B cell (primary cell): ENCODE results near the gene PRAME. TPM values are rescaled to one million over a fixed set of nuclear protein-coding genes. Genes with fewer than 3 reads are reported as not detected.
"Not testable (repeated sequence)": the region's sequence is repeated elsewhere in the genome, so short reads cannot be mapped to it uniquely, and the experiment has no call there.

Experiments used
- ATAC-seq: fragments of 200-7000 bp; cut with Tn5 transposase; one replicate; pipeline ENCODE4 v1.10.0; 2021; ENCODE audit warnings: low read depth, mild to moderate bottlenecking, moderate number of reproducible peaks, moderate library complexity
- CTCF ChIA-PET: fragments of 350-600 bp; sonication (Branson Sonifier 250); formaldehyde crosslinking; loops from one replicate; lab custom pipeline; 2021; ENCODE audit warnings: antibody characterized with exemption, inconsistent platforms; lab: Charles Lee
- POLR2A ChIA-PET: fragments of 350-600 bp; sonication (Branson Sonifier 250); formaldehyde crosslinking; loops from one replicate; lab custom pipeline; 2021; ENCODE audit warnings: antibody characterized with exemption; lab: Charles Lee
- DNase-seq: peaks from one replicate; pipeline ENCODE4 v3.0.0; 2013
- H2AFZ ChIP-seq: 2 replicates; pipeline ENCODE4 v1.6.1; 2012; ENCODE audit warnings: mild to moderate bottlenecking, low read depth, low read length; ENCODE audit not compliant: insufficient read depth, poor library complexity, severe bottlenecking
- H3K27ac ChIP-seq, 2 donors: 1 replicate in 1 of 2; 2 replicates in 1 of 2; pipeline ENCODE4 v1.5.1; 2012 to 2013; ENCODE audit warnings: low read length in 2 of 2, mild to moderate bottlenecking in 2 of 2, moderate library complexity in 1 of 2
- H3K27me3 ChIP-seq, 4 experiments: fragments of 200-600 bp in 1 of 4; sonication (generic) in 1 of 4; replicated peaks in 1 of 4; 1 replicate in 2 of 4; 2 replicates in 2 of 4; pipeline versions ENCODE4 v1.6.1 to v1.7.0; 2013 to 2016; ENCODE audit warnings: low read length in 3 of 4, mild to moderate bottlenecking in 2 of 4, mixed read lengths in 1 of 4, moderate library complexity in 1 of 4; ENCODE audit not compliant: insufficient read depth in 4 of 4, control insufficient read depth in 3 of 4; ENCODE audit errors: control extremely low read depth in 1 of 4
- H3K36me3 ChIP-seq, 2 experiments: replicated peaks in 1 of 2; 1 replicate in 1 of 2; 2 replicates in 1 of 2; pipeline versions ENCODE4 v1.6.1 to v1.7.1; 2013; ENCODE audit warnings: low read length in 1 of 2; ENCODE audit not compliant: insufficient read depth in 2 of 2, control insufficient read depth in 1 of 2; ENCODE audit errors: control extremely low read depth in 1 of 2, extremely low read depth in 1 of 2
- H3K4me1 ChIP-seq, 2 donors: fragments of 200-600 bp in 1 of 2; sonication (generic) in 1 of 2; 1 replicate in 1 of 2; 2 replicates in 1 of 2; pipeline versions ENCODE4 v1.5.1 to v1.6.1; 2013 to 2017; ENCODE audit warnings: low read length in 2 of 2; ENCODE audit not compliant: control insufficient read depth in 2 of 2, insufficient read depth in 2 of 2
- H3K4me2 ChIP-seq: replicated peaks from 2 replicates; pipeline ENCODE3; 2012; ENCODE audit warnings: mild to moderate bottlenecking, low read depth, low read length; ENCODE audit not compliant: poor library complexity, severe bottlenecking
- H3K4me3 ChIP-seq, 5 experiments: fragments of 200-600 bp in 1 of 5; sonication (generic) in 1 of 5; 1 replicate in 3 of 5; 2 replicates in 2 of 5; pipeline versions ENCODE4 v1.5.1 to v1.7.0; 2011 to 2016; ENCODE audit warnings: low read length in 4 of 5, mild to moderate bottlenecking in 4 of 5, low read depth in 2 of 5, control low read depth in 1 of 5, moderate library complexity in 1 of 5; ENCODE audit not compliant: insufficient read depth in 1 of 5; ENCODE audit errors: control extremely low read depth in 1 of 5, extremely low read depth in 1 of 5
- H3K79me2 ChIP-seq: fragments of 200-600 bp; sonication (generic); one replicate; pipeline ENCODE4 v1.6.0; 2016; ENCODE audit warnings: low read length; ENCODE audit not compliant: control insufficient read depth, insufficient read depth
- H3K9ac ChIP-seq: fragments of 200-600 bp; sonication (generic); 2 replicates; pipeline ENCODE4 v1.6.1; 2017; ENCODE audit warnings: mild to moderate bottlenecking, low read length, moderate library complexity
- H3K9me3 ChIP-seq, 3 donors: one replicate each; pipeline versions ENCODE4 v1.6.1 to v1.7.1; 2013; ENCODE audit warnings: low read length in 2 of 3; ENCODE audit not compliant: control insufficient read depth in 2 of 3, insufficient read depth in 1 of 3; ENCODE audit errors: control extremely low read depth in 1 of 3
- H4K20me1 ChIP-seq: 2 replicates; pipeline ENCODE4 v1.6.0; 2012; ENCODE audit warnings: mild to moderate bottlenecking, low read length; ENCODE audit not compliant: insufficient read depth, control insufficient read depth, poor library complexity, severe bottlenecking
- H3K27ac Mint-ChIP-seq: one replicate; pipeline ENCODE4 v1.8.0; 2021; ENCODE audit warnings: mixed read lengths
- H3K27me3 Mint-ChIP-seq: one replicate; pipeline ENCODE4 v1.8.0; 2021; ENCODE audit warnings: mixed read lengths
- H3K4me1 Mint-ChIP-seq: one replicate; pipeline ENCODE4 v1.8.0; 2021; ENCODE audit warnings: mixed read lengths
- H3K4me3 Mint-ChIP-seq: one replicate; pipeline ENCODE4 v1.8.0; 2021; ENCODE audit warnings: mixed read lengths
- H3K9me3 Mint-ChIP-seq: one replicate; pipeline ENCODE4 v1.8.0; 2022; ENCODE audit warnings: mixed read lengths; ENCODE audit not compliant: insufficient read depth
- WGBS: methylation state at CpG from one replicate; pipeline ENCODE4 v1.1.5; 2013; ENCODE audit warnings: missing lambda C conversion rate; ENCODE audit not compliant: insufficient coverage; 5-methylcytosine and 5-hydroxymethylcytosine counted together
- intact Hi-C: fragments of 100-400 bp; cut with micrococcal nuclease; formaldehyde crosslinking; loops from one replicate; pipeline ENCODE4 v1.10.0; 2022
- polyA plus RNA-seq: library from polyadenylated mRNA; depleted of rRNA; stranded (reverse); fragments of >200 nt; gene quantifications from 2 replicates; pipeline ENCODE4 v1.2.3, GENCODE V29; 2012
- total RNA-seq, 2 donors: library from RNA; stranded (reverse); fragments of 120-200 nt in 1 of 2; gene quantifications; 1 replicate in 1 of 2; 2 replicates in 1 of 2; pipeline versions ENCODE4 v1.2.3 to v1.2.4, GENCODE V29; 2013 to 2022

The PRAME gene
- total and polyA plus RNA-seq, 2 donors (not counting 1 experiment from before 2014, with no cell fraction given) = 0.63 TPM; not detected in 1

DNA sequence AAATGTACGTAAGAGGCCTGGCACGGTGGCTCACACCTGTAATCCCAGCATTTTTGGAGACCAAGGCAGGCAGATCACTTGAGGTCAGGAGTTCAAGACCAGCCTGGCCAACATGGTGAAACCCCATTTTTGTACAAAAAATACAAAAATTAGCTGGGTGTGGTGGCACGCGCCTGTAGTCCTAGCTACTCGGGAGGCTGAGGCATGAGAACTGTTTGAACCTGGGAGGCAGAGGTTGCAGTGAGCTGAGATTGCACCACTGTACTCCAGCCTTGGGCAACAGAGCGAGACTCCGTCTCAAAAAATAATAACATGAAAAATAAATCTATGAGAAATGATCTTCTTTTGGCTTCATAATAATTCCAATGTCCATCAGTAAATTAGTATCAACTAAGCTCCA lies 48.2 kb downstream of the PRAME start:
- H2AFZ ChIP-seq, CTCF ChIA-PET, H3K4me2 ChIP-seq, POLR2A ChIA-PET, H3K4me3 Mint-ChIP-seq, ATAC-seq, H3K9me3 Mint-ChIP-seq, H3K4me3 ChIP-seq, H3K27me3 ChIP-seq, H4K20me1 ChIP-seq, DNase-seq, H3K36me3 ChIP-seq, H3K27ac ChIP-seq, H3K9me3 ChIP-seq, H3K4me1 Mint-ChIP-seq, H3K27ac Mint-ChIP-seq, intact Hi-C loops, H3K9ac ChIP-seq, H3K79me2 ChIP-seq: not testable (repeated sequence)
- peaks cover 19% of the 10 kb centered on the region for H3K27me3 Mint-ChIP-seq
- H3K4me1 ChIP-seq = peaks cover 7 to 16% of the 10 kb centered on the region in 2 donors
- WGBS = 100% methylated on average over 1 of the region's 7 CpGs

- H3K79me2 ChIP-seq, H3K9me3 ChIP-seq, H3K27me3 ChIP-seq, H3K36me3 ChIP-seq, H3K4me3 ChIP-seq, DNase-seq, POLR2A ChIA-PET, H2AFZ ChIP-seq, H3K4me2 ChIP-seq, H3K27ac Mint-ChIP-seq, H3K9me3 Mint-ChIP-seq, ATAC-seq, CTCF ChIA-PET, H3K9ac ChIP-seq, H3K4me1 Mint-ChIP-seq, H3K27ac ChIP-seq, H4K20me1 ChIP-seq: not testable (repeated sequence)
- H3K27me3 Mint-ChIP-seq = peaks cover 11% of the 10 kb centered on the region
- WGBS = 89% methylated on average over 3 of the region's 6 CpGs
- H3K4me3 Mint-ChIP-seq = peak overlapping the region; percentile 41
- peaks cover 7 to 16% of the 10 kb centered on the region in 2 donors for H3K4me1 ChIP-seq
- intact Hi-C loops = loop anchor here (5.0 kb wide), 1 partner anchor 58 kb away; no protein-coding TSS in a partner anchor
Measured at GRCh38 chr22:22509912-22510311, 49.2 kb downstream of the PRAME start.
